BLaER1 treated with 17β-estradiol and CSF1 and Interleukin-3, amounts not matched to agents 10 nM and 100 nM (cell line): ENCODE data around the gene SH2D4B.

Experiments used
- H3K27ac ChIP-seq, 11 experiments: shearing (Covaris generic); formaldehyde crosslinking; 2 replicates each; pipeline ENCODE4 v1.8.1; 2022
- H3K27me3 ChIP-seq, 11 experiments: shearing (Covaris generic); formaldehyde crosslinking; 2 replicates each; pipeline ENCODE4 v1.8.1; 2022
- H3K36me3 ChIP-seq, 11 experiments: shearing (Covaris generic); formaldehyde crosslinking; 2 replicates each; pipeline ENCODE4 v1.8.1; 2022
- H3K4me1 ChIP-seq, 10 experiments: shearing (Covaris generic); formaldehyde crosslinking; 2 replicates each; pipeline ENCODE4 v1.8.1; 2022
- H3K4me2 ChIP-seq, 11 experiments: shearing (Covaris generic); formaldehyde crosslinking; 2 replicates each; pipeline ENCODE4 v1.8.1; 2022
- H3K4me3 ChIP-seq, 10 experiments: shearing (Covaris generic); formaldehyde crosslinking; 2 replicates each; pipeline ENCODE4 v1.8.1; 2022
- H3K9ac ChIP-seq, 11 experiments: shearing (Covaris generic); formaldehyde crosslinking; 2 replicates each; pipeline ENCODE4 v1.8.1; 2022
- H3K9me3 ChIP-seq, 11 experiments: shearing (Covaris generic); formaldehyde crosslinking; replicated peaks in 1 of 11; 2 replicates each; pipeline ENCODE4 v1.8.1; 2022
- H4K20me1 ChIP-seq, 11 experiments: shearing (Covaris generic); formaldehyde crosslinking; 2 replicates each; pipeline ENCODE4 v1.8.1; 2022
- Cebpa-rat ChIP-seq, 11 experiments: shearing (Covaris generic); IDR thresholded peaks; 2 replicates each; pipeline ENCODE4 v1.8.1; 2022

SH2D4B gene

GRCh38 chr10:80501913-80502521 is 35.7 kb upstream of the SH2D4B start:
- no peaks in the 10 kb centered on the region for H3K9me3 ChIP-seq
- TF ChIP-seq Cebpa-rat (IDR thresholded peaks at IDR 0.05): no peak
- peak overlapping the region in 7 of 10 experiments; percentile 0 to 43 (median 20); a peak in 6 of 20 replicates for H3K4me3 ChIP-seq
- peak overlapping the region; percentile 72 to 87 (median 82) for H3K9ac ChIP-seq
- no peaks in the 10 kb centered on the region for H3K27me3 ChIP-seq
- peak overlapping the region; percentile 85 to 97 (median 93) for H3K27ac ChIP-seq
- peaks cover 100% of the 10 kb centered on the region in 10 experiments for H3K4me1 ChIP-seq
- peaks cover 20 to 79% (median 55%) of the 10 kb centered on the region in 11 experiments; a peak in 21 of 22 replicates for H3K36me3 ChIP-seq
- H3K4me2 ChIP-seq: peak overlapping the region; percentile 90 to 99 (median 96)
- peaks cover 4 to 60% (median 43%) of the 10 kb centered on the region in 11 experiments; a peak in 19 of 22 replicates for H4K20me1 ChIP-seq

DNA sequence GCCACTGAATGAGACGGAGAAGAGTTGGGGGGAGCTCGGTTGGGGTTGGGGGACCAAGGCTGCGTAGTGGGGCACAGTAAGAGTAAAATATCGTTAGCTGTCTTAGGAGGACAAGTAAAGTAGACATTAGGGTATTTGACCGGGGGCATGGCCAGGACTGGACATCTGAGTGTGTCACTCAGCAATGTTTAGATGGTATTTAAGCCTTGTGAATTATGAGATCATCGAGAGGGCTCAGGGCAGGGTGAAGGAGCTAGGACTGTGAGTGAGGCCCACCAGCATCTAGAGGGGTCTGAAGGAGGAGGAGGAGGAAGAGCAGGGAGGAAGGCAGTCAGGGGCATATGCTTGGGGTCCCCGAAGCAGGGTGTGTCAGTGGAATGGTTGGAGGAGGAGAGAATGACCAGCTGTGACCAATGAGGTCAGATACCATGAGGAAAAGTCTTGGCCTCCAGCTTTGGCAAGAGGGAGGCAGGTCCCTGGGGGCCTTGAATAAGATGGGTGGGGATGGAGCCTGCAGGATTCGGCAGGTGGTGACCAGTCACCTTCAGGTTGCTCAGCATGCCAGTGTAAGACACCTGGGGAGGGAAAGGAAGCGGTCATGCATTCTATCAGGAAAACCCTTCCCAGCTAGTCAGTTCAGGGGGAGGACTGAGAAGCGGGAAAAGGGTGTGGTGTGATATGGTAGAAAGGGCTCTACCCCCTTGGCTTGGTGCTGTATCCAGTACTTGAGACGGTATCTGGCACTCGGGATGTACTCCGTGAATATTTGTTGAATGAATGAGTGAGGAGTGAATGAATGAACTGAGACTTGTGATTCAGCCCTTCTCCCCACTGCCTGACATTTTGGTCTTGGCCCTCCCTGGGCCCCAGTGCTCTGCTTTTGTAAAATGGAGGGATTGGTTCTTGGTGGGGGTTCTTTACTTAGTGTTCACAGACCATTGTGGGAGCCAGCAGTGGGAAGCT is 34.8 kb upstream of the SH2D4B start:
- Histone ChIP-seq H3K4me2 (peak overlapping the region; percentile 90 to 99 (median 96)), H3K27ac (peak overlapping the region; percentile 85 to 97 (median 93)), H3K27me3 (no peaks in the 10 kb centered on the region), H3K9me3 (no peaks in the 10 kb centered on the region), H4K20me1 (peaks cover 13 to 66% (median 51%) of the 10 kb centered on the region in 11 experiments; a peak in 19 of 22 replicates), H3K4me3 (peak overlapping the region in 6 of 10 experiments; percentile 0 to 23 (median 14); a peak in 6 of 20 replicates), H3K4me1 (peaks cover 100% of the 10 kb centered on the region in 10 experiments), H3K9ac (peak overlapping the region; percentile 72 to 87 (median 82)), H3K36me3 (peaks cover 27 to 79% (median 56%) of the 10 kb centered on the region in 11 experiments; a peak in 21 of 22 replicates)
- TF ChIP-seq Cebpa-rat (IDR thresholded peaks at IDR 0.05): no peak

DNA sequence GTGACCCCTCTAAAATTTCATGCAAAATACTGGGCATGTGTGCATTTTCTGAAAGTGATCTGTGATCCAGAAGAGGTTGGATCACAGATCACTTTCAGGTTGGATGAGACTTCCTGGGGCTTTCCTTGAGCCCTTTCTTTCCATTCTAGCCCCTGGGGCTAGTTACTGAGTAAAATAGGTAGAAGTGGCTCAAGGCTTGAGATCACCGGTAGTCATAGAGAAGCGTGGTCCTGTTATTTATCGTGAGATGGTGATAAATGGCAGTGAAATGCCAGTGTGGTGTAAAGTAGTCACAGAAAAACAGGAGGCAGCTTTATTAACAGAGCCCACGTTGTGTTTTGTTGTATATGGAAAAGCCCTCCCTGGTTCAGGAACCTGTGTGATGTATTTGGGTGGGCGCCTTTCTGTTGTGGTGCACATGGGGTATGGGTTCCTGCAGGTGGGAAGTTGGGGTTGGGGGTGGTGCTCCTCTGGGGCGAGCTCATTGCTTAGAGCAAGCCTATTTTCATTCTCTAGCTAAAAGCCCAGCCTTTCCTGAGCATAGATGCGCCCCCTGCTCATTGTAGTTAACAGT is 34.0 kb upstream of the SH2D4B start:
- Histone ChIP-seq H3K36me3 (peaks cover 32 to 81% (median 61%) of the 10 kb centered on the region in 11 experiments; a peak in 21 of 22 replicates), H3K4me3 (peak overlapping the region in 2 of 10 experiments; percentile 23 to 33; a peak in 3 of 20 replicates), H3K9ac (peak overlapping the region; percentile 72 to 87 (median 82)), H3K4me2 (peak overlapping the region; percentile 90 to 99 (median 96)), H3K4me1 (peaks cover 100% of the 10 kb centered on the region in 10 experiments), H3K27me3 (no peaks in the 10 kb centered on the region), H4K20me1 (peaks cover 19 to 74% (median 57%) of the 10 kb centered on the region in 11 experiments; a peak in 20 of 22 replicates), H3K27ac (peak overlapping the region; percentile 85 to 97 (median 93)), H3K9me3 (no peaks in the 10 kb centered on the region)
- no peak for TF ChIP-seq Cebpa-rat (IDR thresholded peaks at IDR 0.05)

DNA sequence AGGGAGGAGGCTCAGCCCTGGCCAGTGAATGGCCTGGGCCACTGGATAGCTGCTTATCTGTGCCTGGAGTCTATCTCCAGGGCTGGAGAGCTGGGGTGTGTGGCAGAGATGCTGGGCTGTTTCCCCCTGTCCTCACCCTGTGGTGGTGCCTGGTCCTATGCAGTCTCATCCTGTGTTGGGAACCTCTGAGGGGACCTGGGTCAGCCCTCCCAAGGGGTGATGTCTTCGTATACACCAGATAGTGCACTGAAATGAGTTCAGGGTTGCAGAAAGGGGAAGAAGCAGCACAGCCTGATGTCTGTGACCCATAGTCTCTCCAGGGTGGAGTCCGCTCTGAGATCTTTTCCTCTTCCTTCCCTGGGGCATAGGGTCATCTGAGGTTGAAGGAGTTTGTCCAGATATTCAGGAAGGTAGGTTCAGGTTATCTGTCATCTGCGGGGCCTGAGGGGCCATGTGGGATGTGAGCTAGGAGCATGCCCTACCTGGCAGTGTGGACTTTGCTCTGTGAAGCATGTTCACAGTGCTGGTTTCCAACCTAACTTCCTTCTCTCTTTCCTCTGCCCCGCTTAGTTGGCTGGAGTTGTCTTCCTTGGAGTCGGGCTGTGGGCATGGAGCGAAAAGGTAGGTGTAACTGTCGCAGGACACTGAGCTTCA is 33.4 kb upstream of the SH2D4B start:
- peaks cover 100% of the 10 kb centered on the region in 10 experiments for H3K4me1 ChIP-seq
- peak overlapping the region; percentile 90 to 99 (median 96) for H3K4me2 ChIP-seq
- H3K9ac ChIP-seq: peak overlapping the region; percentile 72 to 87 (median 82)
- peaks cover 35 to 82% (median 65%) of the 10 kb centered on the region in 11 experiments; a peak in 21 of 22 replicates for H3K36me3 ChIP-seq
- no peaks in the 10 kb centered on the region for H3K9me3 ChIP-seq
- H3K27ac ChIP-seq: peak overlapping the region; percentile 85 to 97 (median 93)
- peak overlapping the region in 6 of 10 experiments; percentile 3 to 54 (median 31); a peak in 10 of 20 replicates for H3K4me3 ChIP-seq
- no peaks in the 10 kb centered on the region for H3K27me3 ChIP-seq
- peaks cover 25 to 80% (median 63%) of the 10 kb centered on the region in 11 experiments; a peak in 21 of 22 replicates for H4K20me1 ChIP-seq
- no peak for TF ChIP-seq Cebpa-rat (IDR thresholded peaks at IDR 0.05)

DNA sequence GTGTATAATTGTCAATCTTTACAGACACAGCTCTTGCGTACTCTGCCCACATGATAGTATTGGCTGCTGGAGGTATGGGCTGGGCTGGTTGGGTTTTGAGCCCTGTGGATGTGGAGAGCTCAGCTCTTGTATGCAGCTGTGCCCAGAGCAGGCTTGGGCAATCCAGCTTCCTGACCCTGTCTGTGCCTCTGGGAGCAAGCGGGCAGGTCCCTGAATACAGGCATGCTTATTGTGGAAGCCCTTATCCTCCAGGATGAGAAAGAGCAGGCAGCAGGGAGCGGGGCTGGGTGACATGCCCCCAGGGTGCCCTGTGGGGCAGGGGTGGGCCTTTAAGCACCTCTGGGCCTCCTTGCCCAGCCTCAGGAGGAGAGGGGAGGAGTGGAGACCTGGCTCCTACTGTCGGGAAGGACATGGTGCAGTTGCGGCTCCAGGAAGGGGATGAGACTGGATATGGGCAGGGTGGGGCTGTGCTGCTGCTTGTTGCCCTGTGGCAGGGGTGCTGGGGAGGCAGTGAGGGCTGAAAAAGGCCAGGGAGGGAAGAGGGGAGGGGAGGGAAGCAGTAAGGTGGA is 32.7 kb upstream of the SH2D4B start:
- Histone ChIP-seq H3K4me2 (peak overlapping the region; percentile 90 to 99 (median 96)), H3K27ac (peak overlapping the region; percentile 85 to 97 (median 93)), H4K20me1 (peaks cover 32 to 87% (median 70%) of the 10 kb centered on the region in 11 experiments), H3K4me1 (peaks cover 100% of the 10 kb centered on the region in 10 experiments), H3K36me3 (peaks cover 37 to 83% (median 67%) of the 10 kb centered on the region in 11 experiments; a peak in 21 of 22 replicates), H3K9ac (peak overlapping the region; percentile 72 to 87 (median 82)), H3K27me3 (no peaks in the 10 kb centered on the region), H3K9me3 (no peaks in the 10 kb centered on the region), H3K4me3 (peak overlapping the region in 6 of 10 experiments; percentile 3 to 54 (median 31); a peak in 9 of 20 replicates)
- no peak for TF ChIP-seq Cebpa-rat (IDR thresholded peaks at IDR 0.05)

DNA sequence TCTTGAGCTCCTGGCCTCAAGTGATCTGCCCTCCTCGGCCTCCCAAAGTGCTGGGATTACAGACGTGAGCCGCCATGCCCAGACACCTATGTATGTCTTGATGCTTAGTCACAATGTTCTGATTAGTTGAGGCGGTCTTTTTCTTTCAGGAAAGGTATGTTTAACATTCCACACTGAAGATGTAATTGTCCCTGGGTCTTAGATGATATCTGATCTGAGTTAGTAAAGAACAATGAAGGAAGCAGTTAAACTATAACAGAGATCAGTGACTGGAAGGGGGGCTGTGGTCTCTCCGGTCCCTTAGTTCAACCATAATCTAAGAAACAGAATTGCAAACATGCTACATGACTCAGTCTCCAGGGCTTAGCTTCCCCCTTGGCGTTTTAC is 31.5 kb upstream of the SH2D4B start:
- peaks cover 44 to 95% (median 80%) of the 10 kb centered on the region in 11 experiments for H4K20me1 ChIP-seq
- H3K36me3 ChIP-seq: peaks cover 47 to 88% (median 78%) of the 10 kb centered on the region in 11 experiments; a peak in 21 of 22 replicates
- peak overlapping the region in 3 of 10 experiments; percentile 8 to 33 (median 12); a peak in 4 of 20 replicates for H3K4me3 ChIP-seq
- peak overlapping the region; percentile 90 to 99 (median 96) for H3K4me2 ChIP-seq
- H3K9me3 ChIP-seq: no peaks in the 10 kb centered on the region
- no peaks in the 10 kb centered on the region for H3K27me3 ChIP-seq
- H3K4me1 ChIP-seq: peaks cover 100% of the 10 kb centered on the region in 10 experiments
- peak overlapping the region; percentile 11 to 97 (median 93); a peak in 21 of 22 replicates for H3K27ac ChIP-seq
- peak overlapping the region; percentile 72 to 87 (median 82) for H3K9ac ChIP-seq
- no peak for TF ChIP-seq Cebpa-rat (IDR thresholded peaks at IDR 0.05)

DNA sequence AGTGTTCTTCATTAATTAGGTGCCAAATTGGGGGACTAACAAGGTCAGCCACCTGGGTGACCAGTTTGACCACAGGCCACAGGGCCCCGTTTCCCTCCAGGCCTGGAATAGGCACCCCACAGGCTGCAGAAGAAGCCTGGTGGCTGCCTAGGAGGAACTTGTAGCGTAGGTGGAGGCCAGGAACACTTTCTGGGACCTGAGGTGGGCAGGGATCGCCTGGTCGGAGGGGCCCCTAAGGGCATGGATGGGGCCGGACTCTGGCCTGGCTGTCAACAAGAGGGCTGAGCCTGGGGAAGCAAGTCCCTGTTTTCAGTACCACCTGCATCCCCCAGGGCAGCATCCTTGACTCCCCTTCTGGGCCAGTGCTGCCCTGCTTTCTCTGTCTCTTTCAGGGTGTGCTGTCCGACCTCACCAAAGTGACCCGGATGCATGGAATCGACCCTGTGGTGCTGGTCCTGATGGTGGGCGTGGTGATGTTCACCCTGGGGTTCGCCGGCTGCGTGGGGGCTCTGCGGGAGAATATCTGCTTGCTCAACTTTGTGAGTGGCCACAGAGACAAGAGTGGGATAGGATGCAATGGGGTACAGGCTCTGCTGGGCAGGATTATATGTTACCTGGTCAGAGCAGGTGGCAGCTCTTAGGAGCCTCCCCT is 30.7 kb upstream of the SH2D4B start:
- no peak for TF ChIP-seq Cebpa-rat (IDR thresholded peaks at IDR 0.05)
- peak overlapping the region in 7 of 10 experiments; percentile 3 to 38 (median 22); a peak in 8 of 20 replicates for H3K4me3 ChIP-seq
- no peaks in the 10 kb centered on the region for H3K27me3 ChIP-seq
- peaks cover 51 to 95% (median 82%) of the 10 kb centered on the region in 11 experiments for H4K20me1 ChIP-seq
- peaks cover 100% of the 10 kb centered on the region in 10 experiments for H3K4me1 ChIP-seq
- H3K9ac ChIP-seq: peak overlapping the region; percentile 72 to 87 (median 82); a peak in 21 of 22 replicates
- no peaks in the 10 kb centered on the region for H3K9me3 ChIP-seq
- peaks cover 55 to 88% (median 78%) of the 10 kb centered on the region in 11 experiments for H3K36me3 ChIP-seq
- peak overlapping the region; percentile 90 to 99 (median 96) for H3K4me2 ChIP-seq
- H3K27ac ChIP-seq: peak overlapping the region; percentile 11 to 97 (median 93); a peak in 21 of 22 replicates
